ENCODE data around the gene SLC16A14.

GRCh38 chr2:230043461-230043860 lies 25.3 kb downstream of the SLC16A14 start:
- TF ChIP-seq CTCF (IDR thresholded peaks at IDR 0.05; ENCODE audit: low read depth, low read length, poor library complexity, severe bottlenecking) (no peak), EZH2phosphoT487 (IDR thresholded peaks at IDR 0.05; ENCODE audit: borderline replicate concordance, low read length) (no peak)
